Activated T-cell treated with anti-CD3 and anti-CD28 coated beads, Interleukin-2, amount 50 U/mL, for 24 hours (primary cell): ENCODE results near the gene GLRX.
A peak's percentile ranks its signal among the peaks of the same experiment; 100 is the strongest.
"Not testable (repeated sequence)": the region's sequence is repeated elsewhere in the genome, so short reads cannot be mapped to it uniquely, and the experiment has no call there.

Source experiments
- DNase-seq: peaks from one replicate; pipeline ENCODE4 v3.0.0-alpha.2; 2020
- H3K27ac Mint-ChIP-seq: 2 replicates; pipeline ENCODE4 v1.8.0; 2020; ENCODE audit warnings: mild to moderate bottlenecking, mixed read lengths
- H3K27me3 Mint-ChIP-seq: 2 replicates; pipeline ENCODE4 v1.8.0; 2020; ENCODE audit warnings: mixed read lengths
- H3K36me3 Mint-ChIP-seq: 2 replicates; pipeline ENCODE4 v1.8.0; 2020; ENCODE audit warnings: low read depth, mixed read lengths
- H3K4me1 Mint-ChIP-seq: 2 replicates; pipeline ENCODE4 v1.8.0; 2020; ENCODE audit warnings: low read depth, mixed read lengths
- H3K4me3 Mint-ChIP-seq: 2 replicates; pipeline ENCODE4 v1.8.0; 2020; ENCODE audit warnings: mild to moderate bottlenecking, moderate library complexity, mixed read lengths
- H3K9me3 Mint-ChIP-seq: 2 replicates; pipeline ENCODE4 v1.8.0; 2020; ENCODE audit warnings: mixed read lengths

GLRX gene

DNA sequence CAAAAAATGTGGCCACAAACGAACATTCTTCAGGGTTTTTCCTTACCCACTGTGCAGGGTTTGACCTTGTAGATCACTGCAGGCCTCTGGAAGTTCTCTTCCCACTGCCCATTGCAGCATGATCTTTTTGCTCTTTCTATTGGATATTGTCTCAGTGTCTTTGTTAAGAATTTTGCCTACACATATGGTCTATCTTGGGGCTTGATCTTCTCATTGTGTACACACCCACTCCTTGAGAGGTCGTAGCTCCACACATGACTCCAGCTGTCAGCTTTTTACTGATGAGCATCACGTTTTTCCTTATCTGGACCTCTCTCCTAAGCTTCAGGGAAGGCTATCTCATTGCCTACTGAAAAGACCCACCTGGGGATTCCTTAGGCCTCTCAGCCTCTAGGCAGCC is 3.0 kb upstream of the GLRX start:
- H3K27ac Mint-ChIP-seq, result peak overlapping the region; percentile 23
- no peaks in the 10 kb centered on the region for H3K27me3 Mint-ChIP-seq
- H3K4me3 Mint-ChIP-seq, result no peak overlapping the region
- H3K4me1 Mint-ChIP-seq, result peaks cover 53% of the 10 kb centered on the region
- H3K36me3 Mint-ChIP-seq, result peaks cover 11% of the 10 kb centered on the region
- no peaks in the 10 kb centered on the region for H3K9me3 Mint-ChIP-seq
- DNase-seq, result no peak

DNA sequence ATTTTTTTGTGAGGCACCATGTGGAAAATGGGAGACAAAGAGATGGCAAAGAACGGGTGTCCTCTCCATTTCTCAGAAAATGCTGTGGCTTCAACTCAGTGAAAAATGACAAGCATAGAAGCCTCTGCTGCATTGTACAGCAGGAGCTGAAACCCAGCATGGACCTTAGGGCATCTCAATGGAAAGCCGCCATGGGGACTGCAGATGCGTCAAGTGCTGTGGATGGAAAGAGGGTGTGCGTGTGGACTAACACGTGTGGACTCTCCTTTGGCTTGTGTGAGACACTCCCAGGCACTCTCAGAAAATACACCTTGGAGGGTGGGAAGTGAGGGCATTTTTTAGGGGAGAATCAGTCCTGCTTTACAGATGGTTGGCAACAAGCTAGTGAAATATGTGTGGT is 2.2 kb upstream of the GLRX start:
- Mint-ChIP-seq H3K4me1 (peaks cover 56% of the 10 kb centered on the region), H3K36me3 (peaks cover 11% of the 10 kb centered on the region)

DNA sequence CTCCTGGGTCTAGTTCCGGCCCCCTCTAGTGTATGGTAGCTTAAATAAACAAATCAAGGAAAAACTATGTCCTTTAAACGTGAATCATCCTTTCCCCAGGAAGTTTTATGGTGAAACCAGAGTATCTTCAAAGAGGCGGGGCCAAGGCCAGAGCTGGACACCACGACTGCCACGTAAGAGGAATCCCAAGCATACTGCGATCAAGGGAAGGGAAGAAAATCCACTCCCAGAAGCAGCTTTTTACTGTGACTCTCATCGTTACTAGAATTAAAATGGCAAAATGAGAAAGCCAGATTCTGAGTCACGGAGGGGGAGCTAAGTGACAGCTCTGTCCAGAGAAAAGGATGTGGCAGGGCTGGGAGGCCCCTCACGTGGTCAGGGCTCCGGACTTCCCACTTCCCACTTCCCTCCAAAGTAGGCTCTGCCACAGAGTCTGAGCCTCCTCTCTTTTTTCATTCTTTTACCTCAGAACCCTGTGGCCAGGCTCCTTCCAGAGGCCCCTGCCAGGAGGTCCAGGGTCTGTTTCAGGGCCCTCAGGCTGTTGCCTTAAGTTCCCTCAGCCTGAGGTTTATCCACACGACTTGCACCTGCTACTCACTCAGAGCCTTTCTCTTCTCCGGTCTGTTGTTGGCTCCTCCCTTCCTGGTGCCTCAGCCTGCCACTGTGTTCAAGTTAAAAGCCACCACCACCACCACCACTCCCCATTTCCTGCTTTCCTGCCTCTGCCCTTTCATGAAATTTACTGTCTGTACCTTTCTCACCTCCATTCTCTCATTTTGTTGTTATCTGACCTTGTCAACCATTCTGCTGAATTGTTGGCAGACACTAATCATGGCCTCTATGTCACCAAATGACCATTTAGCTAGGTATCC is 1.4 kb upstream of the GLRX start:
- H3K4me1 Mint-ChIP-seq, result peaks cover 62% of the 10 kb centered on the region
- H3K36me3 Mint-ChIP-seq, result peaks cover 11% of the 10 kb centered on the region
- DNase-seq, result peak; percentile 59

More for the DNA sequence above, 2.2 kb upstream of the GLRX start:
- no peaks in the 10 kb centered on the region for H3K27me3 Mint-ChIP-seq
- peak overlapping the region; percentile 95 for H3K27ac Mint-ChIP-seq
- peak; percentile 39 for DNase-seq
- H3K4me3 Mint-ChIP-seq, result peak overlapping the region; percentile 91
- no peaks in the 10 kb centered on the region for H3K9me3 Mint-ChIP-seq

DNA sequence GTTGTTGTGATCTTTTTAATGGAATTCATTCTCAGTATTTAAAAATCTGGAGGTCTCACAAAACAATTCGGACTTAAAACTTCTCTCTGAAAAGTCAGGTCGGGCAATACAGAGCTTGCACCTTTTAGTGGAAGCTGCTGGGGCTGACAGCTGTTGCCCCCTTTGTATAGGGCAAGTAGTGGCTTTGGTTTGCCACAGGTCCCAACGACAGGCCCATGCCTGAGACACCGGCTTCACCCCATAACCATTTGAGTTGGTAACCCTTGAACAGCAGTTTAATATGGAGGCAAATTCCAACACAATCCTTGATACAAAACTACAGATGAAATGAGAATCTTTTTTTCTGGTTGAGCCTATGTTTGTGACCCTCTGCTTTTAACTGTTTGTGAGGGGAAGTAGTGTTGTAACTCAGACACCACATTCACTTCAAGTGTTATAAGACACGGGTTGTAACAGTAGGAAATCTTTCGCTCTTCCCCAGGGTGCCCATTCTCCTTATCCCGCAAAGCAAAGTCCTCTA is 752 bp upstream of the GLRX start:
- Mint-ChIP-seq H3K27me3 (no peaks in the 10 kb centered on the region), H3K4me1 (peaks cover 68% of the 10 kb centered on the region)

More for the DNA sequence above, 1.4 kb upstream of the GLRX start:
- Mint-ChIP-seq H3K27ac (peak overlapping the region; percentile 95), H3K4me3 (peak overlapping the region; percentile 91), H3K27me3 (no peaks in the 10 kb centered on the region), H3K9me3 (no peaks in the 10 kb centered on the region)

DNA sequence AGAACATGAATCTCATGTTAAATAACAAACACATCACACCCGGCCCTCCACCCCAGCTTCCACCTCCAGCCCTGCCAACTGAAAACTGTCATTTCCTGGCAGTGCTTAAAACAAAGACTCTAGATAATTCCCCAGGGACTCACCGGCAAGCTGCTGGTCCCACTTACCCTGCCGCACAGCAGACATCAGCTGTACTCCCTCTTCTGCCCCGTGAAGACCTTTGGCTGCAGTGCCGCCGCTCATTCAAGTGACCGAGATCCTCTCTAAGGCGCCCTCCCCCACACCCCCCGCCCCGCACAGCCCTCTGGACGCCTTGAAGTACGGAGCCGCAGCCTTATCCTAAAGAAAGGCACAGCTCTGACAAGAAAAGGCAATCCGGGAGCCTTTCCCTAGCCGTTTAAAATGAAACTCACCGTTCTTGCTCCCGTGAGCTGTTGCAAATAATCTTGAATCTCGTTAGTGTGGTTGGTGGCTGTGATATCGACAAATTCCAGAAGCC is 434 bp downstream of the GLRX start:
- Mint-ChIP-seq H3K4me3 (peak overlapping the region; percentile 91), H3K27me3 (no peaks in the 10 kb centered on the region), H3K4me1 (peaks cover 71% of the 10 kb centered on the region), H3K36me3 (peaks cover 11% of the 10 kb centered on the region), H3K9me3 (no peaks in the 10 kb centered on the region), H3K27ac (peak overlapping the region; percentile 95)
- peak; percentile 56 for DNase-seq

More for the DNA sequence above, 752 bp upstream of the GLRX start:
- Mint-ChIP-seq H3K27ac (peak overlapping the region; percentile 95), H3K9me3 (no peaks in the 10 kb centered on the region), H3K4me3 (peak overlapping the region; percentile 91), H3K36me3 (peaks cover 11% of the 10 kb centered on the region)
- peak; percentile 29 for DNase-seq

DNA sequence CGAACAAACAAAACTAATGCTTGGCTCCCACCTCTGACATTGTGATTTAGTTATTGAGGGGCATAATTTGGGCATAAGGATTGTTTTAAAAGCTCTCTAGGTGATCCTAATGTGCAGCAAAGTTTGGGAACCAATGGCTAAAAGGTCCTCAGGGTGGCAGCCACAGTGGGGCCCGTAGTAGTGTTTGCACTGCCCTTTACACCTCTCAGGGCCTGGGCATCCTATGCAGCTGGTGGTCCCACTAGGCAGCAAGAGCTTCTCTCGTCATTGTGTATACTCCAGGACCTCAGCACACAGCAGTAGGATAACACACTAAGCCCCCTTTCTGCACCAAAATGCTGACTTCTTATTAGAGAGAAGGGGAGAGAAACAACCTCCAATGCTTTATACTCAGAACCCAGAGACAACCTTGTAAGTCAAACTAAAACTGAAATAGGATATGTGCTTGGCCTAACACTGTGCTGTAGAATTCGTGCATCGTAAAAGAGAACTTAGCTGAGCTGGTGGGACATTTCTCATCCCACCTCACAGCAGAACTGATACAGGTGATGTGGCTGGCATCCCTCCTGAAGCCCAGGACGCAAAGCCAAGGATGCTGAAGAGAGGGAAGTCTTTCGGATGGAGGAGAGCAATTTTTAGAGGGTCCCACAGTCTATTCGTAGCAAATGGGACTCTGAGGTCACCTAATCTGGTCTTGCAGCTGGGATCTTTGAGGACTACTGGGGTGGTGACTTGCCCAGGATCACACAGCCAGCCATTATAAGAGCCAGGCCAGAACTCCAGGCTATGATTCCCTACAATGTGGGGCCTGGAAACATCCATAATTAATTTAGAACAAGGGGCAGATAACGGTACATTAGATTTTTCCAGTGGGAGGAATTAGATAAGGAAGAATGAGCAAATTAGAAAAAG is 1.2 kb downstream of the GLRX start:
- no peaks in the 10 kb centered on the region for H3K9me3 Mint-ChIP-seq
- DNase-seq, result peak; percentile 42
- H3K4me3 Mint-ChIP-seq, result peak overlapping the region; percentile 91
- H3K27me3 Mint-ChIP-seq, result no peaks in the 10 kb centered on the region
- H3K36me3 Mint-ChIP-seq, result peaks cover 14% of the 10 kb centered on the region
- peaks cover 78% of the 10 kb centered on the region for H3K4me1 Mint-ChIP-seq
- peak overlapping the region; percentile 95 for H3K27ac Mint-ChIP-seq

DNA sequence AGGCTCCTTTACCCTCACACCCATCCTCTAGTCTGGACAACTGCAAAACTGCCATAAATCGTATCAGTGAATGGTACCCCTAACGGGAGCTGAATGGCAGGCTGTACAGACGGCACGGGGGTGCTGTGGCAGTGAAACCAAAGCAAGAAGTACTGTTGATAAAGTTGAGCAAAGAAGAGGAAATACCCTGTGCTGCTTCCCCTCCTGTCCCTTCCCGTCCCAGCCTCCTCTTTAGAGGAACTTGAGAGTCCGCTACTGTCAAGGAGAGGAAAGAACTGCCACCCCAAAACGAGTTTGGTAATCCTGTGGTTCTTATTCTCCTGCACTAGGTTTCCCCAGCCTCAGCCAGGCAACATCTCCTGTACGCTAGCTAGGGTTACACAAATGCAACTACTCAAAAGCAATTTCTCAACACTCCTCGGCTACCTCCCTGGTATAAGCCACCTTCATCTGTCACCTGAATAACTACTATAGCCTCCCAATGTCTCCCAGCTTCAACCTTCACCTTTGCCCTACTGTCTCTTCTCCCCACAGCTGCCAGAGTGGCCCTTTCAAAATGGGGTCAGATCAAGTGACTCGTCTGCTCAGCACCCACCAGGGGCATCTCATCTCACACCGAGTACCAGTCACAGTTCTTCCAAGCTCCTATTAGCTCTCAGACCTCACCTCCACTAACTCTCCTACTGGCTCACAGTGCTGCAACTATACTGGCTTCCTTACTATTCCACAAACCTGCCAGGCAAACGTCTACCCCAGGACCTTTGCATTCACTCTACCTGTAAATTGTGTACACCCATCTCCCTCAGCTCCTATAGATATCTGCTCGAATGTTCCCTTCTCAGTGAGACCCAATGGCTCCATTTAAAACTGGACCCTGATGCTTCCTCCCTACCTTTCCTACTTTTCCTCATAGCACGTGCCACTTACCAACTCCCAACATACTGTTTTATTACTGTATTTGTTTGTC is 4.1 kb downstream of the GLRX start:
- no peaks in the 10 kb centered on the region for H3K27me3 Mint-ChIP-seq
- H3K27ac Mint-ChIP-seq, result peak overlapping the region; percentile 88
- DNase-seq, result peak; percentile 62
- H3K9me3 Mint-ChIP-seq, result no peaks in the 10 kb centered on the region
- H3K4me3 Mint-ChIP-seq, result peak overlapping the region; percentile 91
- H3K36me3 Mint-ChIP-seq, result peaks cover 39% of the 10 kb centered on the region
- peaks cover 80% of the 10 kb centered on the region for H3K4me1 Mint-ChIP-seq

DNA sequence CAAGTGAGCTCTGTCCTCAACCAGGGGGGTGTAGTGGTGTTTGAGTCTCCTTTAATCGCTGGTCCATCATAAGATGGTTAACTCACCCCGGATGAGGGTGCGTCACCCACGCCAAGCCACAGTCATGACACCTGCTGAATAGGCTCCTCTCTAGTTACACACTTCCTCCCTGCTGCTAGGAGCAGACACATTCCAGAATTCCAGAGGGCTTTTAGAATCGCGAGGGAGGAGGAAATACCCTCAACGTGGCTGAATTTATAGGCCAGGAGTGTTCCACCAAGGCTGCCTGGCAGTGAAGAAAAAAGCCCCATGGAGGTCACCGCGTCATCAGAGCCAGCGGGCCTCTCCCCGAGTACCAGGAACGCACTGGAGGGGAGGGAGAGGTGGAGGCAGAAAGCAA is 5.1 kb downstream of the GLRX start:
- peaks cover 79% of the 10 kb centered on the region for H3K4me1 Mint-ChIP-seq

DNA sequence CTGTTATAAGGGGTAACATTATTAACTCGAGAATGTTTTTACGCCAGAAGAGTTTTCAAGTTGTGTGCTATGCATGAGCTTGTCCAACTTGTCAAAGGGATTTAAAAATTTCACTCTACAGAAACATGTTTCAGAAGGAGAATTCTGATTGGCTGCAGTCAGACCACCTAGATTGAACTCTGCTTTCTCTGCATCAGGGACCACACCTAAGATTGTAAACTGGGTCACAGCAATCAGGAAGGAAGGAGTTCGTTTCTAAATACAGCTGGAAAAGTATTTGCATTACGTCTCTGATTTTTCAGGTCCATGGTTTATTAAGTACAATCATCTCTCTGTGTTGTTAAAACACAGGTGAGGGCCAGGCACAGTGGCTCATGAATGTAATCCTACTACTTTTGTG is 5.8 kb downstream of the GLRX start:
- Mint-ChIP-seq H3K9me3 (no peaks in the 10 kb centered on the region), H3K4me3 (peak overlapping the region; percentile 91), H3K4me1 (peaks cover 85% of the 10 kb centered on the region), H3K36me3 (peaks cover 42% of the 10 kb centered on the region), H3K27ac (peak overlapping the region; percentile 88), H3K27me3 (no peaks in the 10 kb centered on the region)
- DNase-seq, result no peak

More for the DNA sequence above, 5.1 kb downstream of the GLRX start:
- H3K27ac Mint-ChIP-seq, result peak overlapping the region; percentile 88
- no peaks in the 10 kb centered on the region for H3K27me3 Mint-ChIP-seq
- peak overlapping the region; percentile 91 for H3K4me3 Mint-ChIP-seq
- H3K36me3 Mint-ChIP-seq, result peaks cover 43% of the 10 kb centered on the region
- no peaks in the 10 kb centered on the region for H3K9me3 Mint-ChIP-seq
- peak; percentile 61 for DNase-seq

DNA sequence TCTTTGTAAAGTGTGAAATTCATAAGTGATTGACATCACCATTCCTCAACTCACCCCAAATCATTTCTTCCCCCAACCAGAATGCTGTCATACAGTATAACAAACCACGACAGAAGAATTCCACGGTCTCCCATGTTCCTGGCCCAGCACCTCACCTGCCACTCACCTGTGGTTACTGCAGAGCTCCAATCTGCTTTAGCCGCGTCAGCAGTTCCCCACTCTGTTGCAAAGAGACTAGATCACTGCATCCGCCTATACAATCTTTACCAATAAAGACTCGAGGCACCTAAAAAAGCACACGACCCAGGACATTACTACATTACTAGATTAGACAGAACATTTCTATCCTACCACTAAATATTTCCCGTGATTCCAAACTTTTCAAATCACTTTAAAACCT is 6.2 kb downstream of the GLRX start:
- Mint-ChIP-seq H3K9me3 (no peaks in the 10 kb centered on the region), H3K27ac (peak overlapping the region; percentile 88), H3K27me3 (no peaks in the 10 kb centered on the region), H3K4me3 (no peak overlapping the region), H3K36me3 (peaks cover 41% of the 10 kb centered on the region), H3K4me1 (peaks cover 85% of the 10 kb centered on the region)
- peak; percentile 27 for DNase-seq

DNA sequence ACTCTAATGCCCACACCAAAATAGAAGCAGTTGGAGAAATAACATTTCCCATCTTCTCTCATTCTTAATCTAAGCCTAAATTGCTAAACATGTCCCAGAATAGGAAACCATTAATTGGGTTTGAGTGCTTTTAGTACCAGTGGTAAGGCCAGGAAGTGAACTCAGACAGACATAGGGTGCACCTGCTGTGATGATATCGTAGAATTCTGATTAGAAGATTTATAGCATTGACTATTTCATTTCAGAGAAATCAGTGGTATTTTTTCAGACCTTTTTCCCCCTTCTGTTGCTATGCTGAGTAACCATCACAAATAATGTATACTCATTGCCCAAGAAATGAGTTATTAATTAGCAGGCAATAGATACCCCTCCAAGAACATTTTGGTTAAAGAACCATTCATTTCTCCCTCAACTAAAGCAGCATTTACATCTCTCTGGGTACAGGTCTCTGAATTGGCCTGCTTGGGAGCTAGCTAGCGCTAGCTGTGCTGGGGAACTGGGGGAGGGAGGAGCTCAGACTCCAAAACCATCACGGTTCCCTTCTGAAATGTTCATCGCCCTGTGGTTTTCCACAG is 7.3 kb downstream of the GLRX start:
- DNase-seq, result no peak
- Mint-ChIP-seq H3K36me3 (peaks cover 41% of the 10 kb centered on the region), H3K4me3 (no peak overlapping the region)

DNA sequence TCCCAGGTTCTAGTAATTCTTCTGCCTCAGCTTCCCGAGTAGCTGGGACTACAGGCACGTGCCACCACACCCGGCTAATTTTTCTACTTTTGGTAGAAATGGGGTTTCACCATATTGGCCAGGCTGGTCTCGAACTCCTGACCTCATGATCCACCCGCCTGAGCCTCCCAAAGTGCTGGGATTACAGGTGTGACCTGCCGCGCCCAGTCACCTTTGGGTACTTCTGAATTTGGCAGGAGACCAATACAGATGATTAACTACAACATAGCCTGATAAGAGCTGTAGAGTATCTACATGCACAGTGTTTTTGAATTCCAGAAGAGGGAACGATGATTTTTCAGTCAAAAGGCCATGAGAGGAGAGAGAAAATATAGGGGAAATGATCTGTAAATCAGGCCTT is 9.5 kb downstream of the GLRX start:
- H3K9me3 Mint-ChIP-seq, DNase-seq, H3K4me3 Mint-ChIP-seq, H3K27ac Mint-ChIP-seq, H3K27me3 Mint-ChIP-seq: not testable (repeated sequence)
- H3K4me1 Mint-ChIP-seq, result peaks cover 94% of the 10 kb centered on the region
- peaks cover 41% of the 10 kb centered on the region for H3K36me3 Mint-ChIP-seq

More for the DNA sequence above, 7.3 kb downstream of the GLRX start:
- Mint-ChIP-seq H3K27ac (peak overlapping the region; percentile 53), H3K27me3 (no peaks in the 10 kb centered on the region), H3K9me3 (no peaks in the 10 kb centered on the region), H3K4me1 (peaks cover 88% of the 10 kb centered on the region)

DNA sequence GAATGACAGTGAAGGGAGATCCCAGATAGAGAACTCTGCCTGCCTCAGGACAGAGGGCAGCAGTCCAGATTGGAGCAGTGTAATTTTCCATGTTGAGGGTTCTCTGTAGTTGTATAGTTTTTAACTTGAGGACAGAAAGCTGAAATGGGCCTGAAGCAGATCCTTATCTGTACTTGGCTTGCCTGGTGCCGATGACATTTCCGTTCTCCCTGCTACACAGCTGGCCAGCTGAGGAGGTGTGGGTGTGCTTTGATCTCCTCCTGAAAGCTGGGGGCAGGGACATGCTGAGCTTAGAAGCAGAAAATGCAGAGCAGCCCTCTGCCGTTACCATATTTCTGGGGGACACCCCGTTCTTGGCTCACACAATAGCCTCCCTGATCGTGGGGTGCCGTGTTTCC is 10.5 kb downstream of the GLRX start:
- H3K27ac Mint-ChIP-seq, result peak overlapping the region; percentile 90
- H3K9me3 Mint-ChIP-seq, result no peaks in the 10 kb centered on the region
- H3K27me3 Mint-ChIP-seq, result no peaks in the 10 kb centered on the region
- H3K4me1 Mint-ChIP-seq, result peaks cover 88% of the 10 kb centered on the region
- peak overlapping the region; percentile 35 for H3K4me3 Mint-ChIP-seq
- H3K36me3 Mint-ChIP-seq, result peaks cover 41% of the 10 kb centered on the region
- DNase-seq, result no peak
